Activated T-cell treated with anti-CD3 and anti-CD28 coated beads for 4 hours (primary cell): ENCODE results near the gene AK2.

Source experiments
- DNase-seq: peaks from one replicate; pipeline ENCODE4 v3.0.0-alpha.2; 2020

AK2 gene

GRCh38 chr1:33021567-33022431 lies 14.9 kb downstream of the AK2 start:
- no peak for DNase-seq

- no peak for DNase-seq
Observed at GRCh38 chr1:33018112-33018511, 18.6 kb downstream of the AK2 start.

GRCh38 chr1:33017175-33017574 lies 19.5 kb downstream of the AK2 start:
- DNase-seq = no peak

GRCh38 chr1:33015216-33015615 lies 21.5 kb downstream of the AK2 start:
- DNase-seq = no peak

GRCh38 chr1:33014464-33015163 lies 22.1 kb downstream of the AK2 start:
- DNase-seq = no peak

- no peak for DNase-seq
Observed at GRCh38 chr1:33013791-33014190, 22.9 kb downstream of the AK2 start.

GRCh38 chr1:33012165-33012564 lies 24.5 kb downstream of the AK2 start:
- no peak for DNase-seq

- no peak for DNase-seq
Observed at GRCh38 chr1:33010932-33011731, 25.6 kb downstream of the AK2 start.

- DNase-seq = no peak
Observed at GRCh38 chr1:33009561-33009960, 27.1 kb downstream of the AK2 start.

GRCh38 chr1:33008051-33008914 lies 28.4 kb downstream of the AK2 start:
- DNase-seq = no peak

GRCh38 chr1:33007190-33008050 lies 29.3 kb downstream of the AK2 start:
- DNase-seq = no peak

- DNase-seq = no peak
Observed at GRCh38 chr1:33005838-33006421, 30.8 kb downstream of the AK2 start.

GRCh38 chr1:33005117-33005837 lies 31.4 kb downstream of the AK2 start:
- no peak for DNase-seq

GRCh38 chr1:33004613-33005012 lies 32.1 kb downstream of the AK2 start:
- no peak for DNase-seq

- DNase-seq = no peak
Observed at GRCh38 chr1:33003657-33004056, 33.0 kb downstream of the AK2 start.

- DNase-seq = no peak
Observed at GRCh38 chr1:33002006-33002405, 34.7 kb downstream of the AK2 start.

GRCh38 chr1:33001282-33001681 lies 35.4 kb downstream of the AK2 start:
- no peak for DNase-seq

- no peak for DNase-seq
Observed at GRCh38 chr1:33000427-33001026, 36.2 kb downstream of the AK2 start.

GRCh38 chr1:32998997-32999396 lies 37.7 kb downstream of the AK2 start:
- DNase-seq = no peak

GRCh38 chr1:32998064-32998463 lies 38.6 kb downstream of the AK2 start:
- DNase-seq = no peak
